H1 (cell line): ENCODE results near the gene CDX4. TPM values are rescaled to one million over a fixed set of nuclear protein-coding genes. Genes with fewer than 3 reads are reported as not detected.

ENCODE experiments used
- E2F6 ChIP-seq: IDR thresholded peaks from 2 replicates; pipeline ENCODE4 v1.6.1; 2012; ENCODE audit warnings: inconsistent platforms
- MAX ChIP-seq: IDR thresholded peaks from 2 replicates; pipeline ENCODE4 v1.6.1; 2012; ENCODE audit warnings: inconsistent platforms
- SIRT6 ChIP-seq: IDR thresholded peaks from one replicate; pipeline ENCODE4 v1.7.1; 2012; ENCODE audit warnings: low read length, inconsistent platforms
- polyA plus RNA-seq, 7 experiments: library from polyadenylated mRNA; depleted of rRNA in 3 of 7; stranded (reverse) in 5 of 7; unstranded in 2 of 7; fragments of >200 nt in 5 of 7; fragments of 200-250 nt in 2 of 7; gene quantifications; 1 replicate in 5 of 7; 2 replicates in 1 of 7; 4 replicates in 1 of 7; pipeline versions ENCODE4 v1.2.1 to v1.2.3, GENCODE V29; 2011 to 2013; ENCODE audit warnings: missing spikeins in 2 of 7, mixed read lengths in 2 of 7
- total RNA-seq: library from RNA; stranded (reverse); fragmentation: NEBNext Ultra II Directional; extraction: Animal tissue kit (Norgen Biotek cat#: 25700); gene quantifications from 2 replicates; pipeline ENCODE4 v1.2.1, GENCODE V29; 2021

CDX4 gene
- total and polyA plus RNA-seq, 2 of the 8 experiments (the other 6 are each of a cell fraction or from before 2014, with no cell fraction given), result 2.3 to 2.6 TPM

GRCh38 chrX:73446831-73447230, at the start of gene CDX4 (continued):
- TF ChIP-seq SIRT6, result no peak
- peak; percentile 54; the same call in 1 of the 2 replicates for TF ChIP-seq E2F6
- TF ChIP-seq MAX, result peak; percentile 65
- TF ChIP-seq, all 59 proteins: peak for 3
